ENCODE measurements around the gene ITGAD.

- TF ChIP-seq GATA3 (IDR thresholded peaks at IDR 0.05; ENCODE audit: low read depth, low read length) (no peak), GATA2 (IDR thresholded peaks at IDR 0.05; ENCODE audit: low read depth, low read length) (no peak)
Measured at GRCh38 chr16:31456988-31457360, 63.8 kb downstream of the ITGAD start.

Measured in SH-SY5Y (cell line).